HepG2 (cell line): ENCODE measurements around the gene SMARCA4. TPM values are rescaled to one million over a fixed set of nuclear protein-coding genes. Genes with fewer than 3 reads are reported as not detected.

Experiments
- ATAC-seq: fragments of 200-7000 bp; cut with Tn5 transposase; 3 replicates; pipeline ENCODE4 v1.9.1; 2020; ENCODE audit warnings: mild to moderate bottlenecking, moderate library complexity
- BruUV-seq: library from RNA; stranded (reverse); fragments of 400-500 nt; replicated peaks from 2 replicates; lab custom pipeline; 2021; lab: Mats Ljungman, UMichigan
- CTCF ChIA-PET: fragments of 300-600 bp; formaldehyde crosslinking; extraction: SDS; loops from one replicate; lab custom pipeline; 2021; ENCODE audit warnings: low total read pairs, inconsistent platforms, low intra/inter-chr PET ratio; lab: Yijun Ruan, JAX
- POLR2A ChIA-PET: fragments of 350-600 bp; sonication (Branson Sonifier 250); formaldehyde crosslinking; loops from one replicate; lab custom pipeline; 2020; ENCODE audit warnings: antibody characterized with exemption, inconsistent platforms; lab: Yijun Ruan, JAX
- DNase-seq: peaks from one replicate; pipeline ENCODE4 v3.0.0-alpha.2; 2015; ENCODE audit warnings: low spot score
- FAIRE-seq: peaks from 3 replicates; lab custom pipeline; 2011; peaks lifted over from hg19 to GRCh38; lab: Jason Lieb, UNC
- H2AFZ ChIP-seq: one replicate; pipeline ENCODE4 v1.6.1; 2011; ENCODE audit warnings: low read length, inconsistent platforms
- H3K27ac ChIP-seq: fragments of 300-600 bp; 3 replicates; pipeline ENCODE4 v1.8.0; 2011; ENCODE audit warnings: mixed run types, mild to moderate bottlenecking, mixed read lengths, low read length, inconsistent platforms; ENCODE audit not compliant: insufficient read depth; ENCODE audit errors: extremely low read length
- H3K27me3 ChIP-seq, 2 experiments: fragments of 200-600 bp in 1 of 2; 2 replicates in 1 of 2; 3 replicates in 1 of 2; pipeline versions ENCODE4 v1.6.0 to v1.8.0; 2011; ENCODE audit warnings: low read length in 2 of 2, mild to moderate bottlenecking in 2 of 2, moderate library complexity in 2 of 2, inconsistent platforms in 1 of 2; ENCODE audit not compliant: insufficient read depth in 2 of 2, control insufficient read depth in 1 of 2
- H3K36me3 ChIP-seq, 2 experiments: fragments of 200-600 bp in 1 of 2; replicated peaks in 1 of 2; 2 replicates in 1 of 2; 3 replicates in 1 of 2; pipeline versions ENCODE4 v1.5.1 to v1.8.0; 2011; ENCODE audit warnings: low read length in 2 of 2, inconsistent platforms in 1 of 2; ENCODE audit not compliant: insufficient read depth in 2 of 2, control insufficient read depth in 1 of 2
- H3K4me1 ChIP-seq: 2 replicates; pipeline ENCODE4 v1.5.1; 2012; ENCODE audit warnings: low read length, inconsistent platforms; ENCODE audit not compliant: insufficient read depth
- H3K4me2 ChIP-seq: 2 replicates; pipeline ENCODE4 v1.6.0; 2011; ENCODE audit warnings: low read depth, low read length, inconsistent platforms
- H3K4me3 ChIP-seq, 3 experiments: fragments of 200-600 bp in 1 of 3; sonication (generic), shearing (Covaris generic) in 1 of 3; replicated peaks in 1 of 3; 2 replicates each; pipeline ENCODE4 v1.5.1; 2011 to 2016; ENCODE audit warnings: low read length in 3 of 3, inconsistent platforms in 2 of 3, low read depth in 2 of 3, mild to moderate bottlenecking in 2 of 3, control low read depth in 1 of 3, mixed read lengths in 1 of 3; ENCODE audit not compliant: insufficient read depth in 1 of 3
- H3K79me2 ChIP-seq: one replicate; pipeline ENCODE4 v1.6.1; 2011; ENCODE audit warnings: low read length, inconsistent platforms; ENCODE audit not compliant: insufficient read depth
- H3K9ac ChIP-seq: 2 replicates; pipeline ENCODE4 v1.6.0; 2011; ENCODE audit warnings: mild to moderate bottlenecking, low read depth, low read length, inconsistent platforms; ENCODE audit not compliant: insufficient read depth
- H3K9me3 ChIP-seq: 2 replicates; pipeline ENCODE4 v1.5.1; 2012; ENCODE audit warnings: mild to moderate bottlenecking, low read length
- H4K20me1 ChIP-seq: 2 replicates; pipeline ENCODE4 v1.6.0; 2011; ENCODE audit warnings: inconsistent platforms, mild to moderate bottlenecking, low read length, moderate library complexity; ENCODE audit not compliant: insufficient read depth
- CBX5 ChIP-seq: sonication (generic); formaldehyde crosslinking; IDR thresholded peaks from 2 replicates; pipeline ENCODE4 v1.4.0; 2020; ENCODE audit warnings: missing genetic modification reagents, borderline replicate concordance
- ETV6 ChIP-seq: sonication (generic); formaldehyde crosslinking; conservative IDR thresholded peaks from 2 replicates; pipeline ENCODE4 v1.4.0; 2020; ENCODE audit warnings: missing genetic modification reagents
- NCOA5 ChIP-seq: sonication (generic); formaldehyde crosslinking; IDR thresholded peaks from 2 replicates; pipeline ENCODE4 v1.4.0; 2020; ENCODE audit warnings: missing genetic modification reagents
- NR2F6 ChIP-seq, 2 experiments: IDR thresholded peaks; 2 replicates each; pipeline ENCODE4 v1.6.1; 2016; ENCODE audit warnings: antibody characterized with exemption in 1 of 2, mild to moderate bottlenecking in 1 of 2
- PCBP2 ChIP-seq: fragments of 200-400 bp; formaldehyde crosslinking; optimal IDR thresholded peaks from 2 replicates; pipeline ENCODE3; 2018; ENCODE audit warnings: low read length, low read depth; ENCODE audit not compliant: poor library complexity, severe bottlenecking
- WIZ ChIP-seq: sonication (generic); formaldehyde crosslinking; IDR thresholded peaks from 2 replicates; pipeline ENCODE4 v1.5.1; 2020; ENCODE audit warnings: mild to moderate bottlenecking, missing genetic modification reagents
- ZSCAN20 ChIP-seq: sonication (generic); formaldehyde crosslinking; IDR thresholded peaks from 2 replicates; pipeline ENCODE4 v1.4.0; 2020; ENCODE audit warnings: missing genetic modification reagents, mild to moderate bottlenecking, borderline replicate concordance
- WGBS: methylation state at CpG from one replicate; pipeline ENCODE4 v1.1.6; 2017; ENCODE audit warnings: low lambda C conversion rate; 5-methylcytosine and 5-hydroxymethylcytosine counted together
- in situ Hi-C: cut with HindIII; loops from 2 replicates; pipeline ENCODE4 v1.10.0; 2017; ENCODE audit warnings: low pct_unique_long_range_greater_than_20kb; ENCODE audit not compliant: extremely low pct_ligation_motif_present
- intact Hi-C: fragments of 100-400 bp; cut with micrococcal nuclease; formaldehyde crosslinking; loops from one replicate; pipeline ENCODE4 v1.10.0; 2022; ENCODE audit not compliant: unreplicated experiment
- polyA plus RNA-seq, 8 experiments: library from polyadenylated mRNA; depleted of rRNA in 3 of 8; stranded (reverse) in 7 of 8; unstranded in 1 of 8; fragments of >200 nt; fragmentation: Illumina TruSeq in 4 of 8; extraction: Trizol in 4 of 8; gene quantifications; 2 replicates each; pipeline versions ENCODE4 v1.2.1 to v1.2.3, GENCODE V29; 2011 to 2016; ENCODE audit warnings: low read depth in 4 of 8, missing spikeins in 1 of 8, mixed read lengths in 1 of 8; ENCODE audit not compliant: insufficient read depth in 1 of 8
- total RNA-seq, 5 experiments: library from RNA; depleted of rRNA; stranded (reverse); fragments of >200 nt; fragmentation: Illumina TruSeq; extraction: Trizol; gene quantifications; 2 replicates each; pipeline ENCODE4 v1.2.3, GENCODE V29; 2016; ENCODE audit warnings: low read depth in 1 of 5
- TF ChIP-seq, protein P1 (sequence below): sonication (generic); formaldehyde crosslinking; IDR thresholded peaks from 2 replicates; pipeline ENCODE4 v1.4.0; 2020; ENCODE audit warnings: missing genetic modification reagents

The SMARCA4 gene
- total and polyA plus RNA-seq, 2 of the 13 experiments (the other 11 are each of a cell fraction or from before 2014, with no cell fraction given), result 25.4 to 45.9 TPM

GRCh38 chr19:11016631-11017030 lies 55.8 kb downstream of the SMARCA4 start:
- in situ Hi-C loops (loop anchor here (10.0 kb wide), 1 partner anchor 82 kb away; no protein-coding TSS in a partner anchor), intact Hi-C loops (no loop called here)
- H3K27me3 ChIP-seq, result no peaks in the 10 kb centered on the region
- BruUV-seq, result no TSS peak
- no peaks in the 10 kb centered on the region for H3K9me3 ChIP-seq
- ChIA-PET CTCF (no interaction called here), POLR2A (no interaction called here)
- H3K4me1 ChIP-seq, result no peaks in the 10 kb centered on the region
- ATAC-seq (no peak), FAIRE-seq (no peak), DNase-seq (no peak)
- H3K9ac ChIP-seq, result no peak overlapping the region
- H3K4me3 ChIP-seq, result no peak overlapping the region
- WGBS, result 97% methylated on average over 5 of the region's 5 CpGs
- H3K4me2 ChIP-seq, result no peak overlapping the region
- no peaks in the 10 kb centered on the region for H4K20me1 ChIP-seq
- H3K36me3 ChIP-seq, result peaks cover 45 to 87% of the 10 kb centered on the region in 2 experiments
- TF ChIP-seq, protein P1, sequence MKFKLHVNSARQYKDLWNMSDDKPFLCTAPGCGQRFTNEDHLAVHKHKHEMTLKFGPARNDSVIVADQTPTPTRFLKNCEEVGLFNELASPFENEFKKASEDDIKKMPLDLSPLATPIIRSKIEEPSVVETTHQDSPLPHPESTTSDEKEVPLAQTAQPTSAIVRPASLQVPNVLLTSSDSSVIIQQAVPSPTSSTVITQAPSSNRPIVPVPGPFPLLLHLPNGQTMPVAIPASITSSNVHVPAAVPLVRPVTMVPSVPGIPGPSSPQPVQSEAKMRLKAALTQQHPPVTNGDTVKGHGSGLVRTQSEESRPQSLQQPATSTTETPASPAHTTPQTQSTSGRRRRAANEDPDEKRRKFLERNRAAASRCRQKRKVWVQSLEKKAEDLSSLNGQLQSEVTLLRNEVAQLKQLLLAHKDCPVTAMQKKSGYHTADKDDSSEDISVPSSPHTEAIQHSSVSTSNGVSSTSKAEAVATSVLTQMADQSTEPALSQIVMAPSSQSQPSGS (CRISPR knock-in tag), result no peak
- TF ChIP-seq ZSCAN20 (CRISPR knock-in tag) (no peak), NR2F6 (IDR thresholded peaks at IDR 0.05) (no peak), NR2F6 (CRISPR knock-in tag; IDR thresholded peaks at IDR 0.05) (no peak), NCOA5 (no peak)
- no peaks in the 10 kb centered on the region for H3K79me2 ChIP-seq
- no peak overlapping the region for H2AFZ ChIP-seq
- no peak overlapping the region for H3K27ac ChIP-seq

GRCh38 chr19:11017275-11018035 lies 56.6 kb downstream of the SMARCA4 start:
- no peak for FAIRE-seq
- Histone ChIP-seq H2AFZ (no peak overlapping the region), H3K9ac (no peak overlapping the region), H3K9me3 (no peaks in the 10 kb centered on the region), H3K27ac (no peak overlapping the region), H4K20me1 (no peaks in the 10 kb centered on the region), H3K4me3 (no peak overlapping the region), H3K4me1 (no peaks in the 10 kb centered on the region), H3K4me2 (no peak overlapping the region), H3K36me3 (peaks cover 54 to 88% of the 10 kb centered on the region in 2 experiments)
- no peak for ATAC-seq
- intact Hi-C loops, result no loop called here
- POLR2A ChIA-PET, result no interaction called here
- no peak for DNase-seq
- no peak for TF ChIP-seq WIZ (CRISPR knock-in tag)
- no peak for TF ChIP-seq CBX5 (CRISPR knock-in tag)
- TF ChIP-seq PCBP2, result no peak
- no peak for TF ChIP-seq ETV6 (CRISPR knock-in tag)
- TF ChIP-seq, all 625 proteins: peak for 0
- 96% methylated on average over 9 of the region's 23 CpGs for WGBS
- Histone ChIP-seq H3K27me3 (no peaks in the 10 kb centered on the region), H3K79me2 (no peaks in the 10 kb centered on the region)
- no TSS peak for BruUV-seq
- CTCF ChIA-PET, result no interaction called here
- in situ Hi-C loops, result loop anchor here (10.0 kb wide), 1 partner anchor 83 kb away; no protein-coding TSS in a partner anchor
